WI38 (cell line): ENCODE results near the gene RNF214.
"Not testable (repeated sequence)": the region's sequence is repeated elsewhere in the genome, so short reads cannot be mapped to it uniquely, and the experiment has no call there.

Experiments used
- H3K4me3 ChIP-seq: 2 replicates; pipeline ENCODE4 v1.5.1; 2011; ENCODE audit warnings: low read depth, mild to moderate bottlenecking, control low read depth, low read length
- CTCF ChIP-seq: IDR thresholded peaks from 2 replicates; pipeline ENCODE4 v1.5.1; 2012; ENCODE audit warnings: low read depth, mild to moderate bottlenecking, control low read depth, low read length

Gene RNF214

GRCh38 chr11:117232092-117232878 lies at the start of gene RNF214:
Gene RNF214 (plus strand): TSS chr11:117232671. CDS start chr11:117234273, 1,602 bp downstream.
- TF ChIP-seq CTCF, result peak; percentile 62
- peak within 1 kb of the TSS; percentile 98 for H3K4me3 ChIP-seq

DNA sequence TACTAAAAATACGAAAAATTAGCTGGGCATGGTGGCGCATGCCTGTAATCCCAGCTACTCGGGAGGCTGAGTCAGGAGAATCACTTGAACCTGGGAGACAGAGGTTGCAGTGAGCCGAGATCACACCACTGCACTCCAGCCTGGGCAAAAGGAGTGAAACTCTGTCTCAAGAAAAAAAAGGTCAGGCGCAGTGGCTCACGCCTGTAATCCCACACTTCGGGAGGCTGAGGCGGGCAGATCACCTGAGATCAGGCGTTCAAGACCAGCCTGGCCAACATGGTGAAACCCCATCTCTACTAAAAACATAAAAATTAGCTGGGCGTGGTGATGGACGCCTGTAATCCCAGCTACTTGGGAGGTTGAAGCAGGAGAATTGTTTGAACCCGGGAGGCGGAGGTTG lies 49.3 kb upstream of the RNF214 start:
- not testable (repeated sequence) for H3K4me3 ChIP-seq

GRCh38 chr11:117183724-117184349 lies 48.6 kb upstream of the RNF214 start:
- no peak overlapping the region for H3K4me3 ChIP-seq
- no peak for TF ChIP-seq CTCF

GRCh38 chr11:117185736-117186430 lies 46.6 kb upstream of the RNF214 start:
- no peak overlapping the region for H3K4me3 ChIP-seq
- TF ChIP-seq CTCF, result no peak

DNA sequence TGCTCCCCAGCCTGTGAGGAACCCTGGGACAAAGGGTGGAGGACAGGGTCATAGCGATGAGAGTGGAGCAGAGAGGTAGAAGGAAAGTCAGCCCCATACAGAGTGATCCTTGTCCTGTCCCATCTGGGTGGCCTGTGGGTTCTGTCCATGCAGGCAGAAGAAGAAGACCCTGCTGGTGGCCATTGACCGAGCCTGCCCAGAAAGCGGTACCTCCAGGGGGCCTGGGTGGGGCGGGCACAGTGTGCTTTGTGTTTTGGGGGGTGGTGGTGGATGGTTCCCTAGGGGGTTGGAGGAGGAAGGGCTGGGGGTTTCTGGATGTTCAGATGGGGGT lies 46.1 kb upstream of the RNF214 start:
- no peak for TF ChIP-seq CTCF
- H3K4me3 ChIP-seq, result no peak overlapping the region

GRCh38 chr11:117187007-117187406 lies 45.5 kb upstream of the RNF214 start:
- no peak for TF ChIP-seq CTCF
- no peak overlapping the region for H3K4me3 ChIP-seq

DNA sequence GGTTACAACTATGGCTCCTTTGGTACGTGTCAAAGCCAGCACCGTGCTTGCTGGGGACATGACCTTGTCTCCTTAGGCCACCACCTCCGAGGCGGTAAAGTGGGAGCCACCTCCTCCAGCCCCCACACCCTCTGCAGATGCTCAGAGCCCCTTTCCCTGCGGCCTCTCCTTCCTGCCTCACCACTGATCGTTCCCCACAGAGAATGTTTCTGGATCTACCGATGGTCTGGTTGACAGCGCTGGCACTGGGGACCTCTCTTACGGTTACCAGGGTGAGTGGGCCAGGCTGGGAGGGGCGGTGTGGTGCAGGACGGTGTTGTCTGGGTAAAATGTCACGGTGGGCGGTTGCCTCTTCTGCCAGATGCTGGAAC lies 45.1 kb upstream of the RNF214 start:
- no peak for TF ChIP-seq CTCF
- H3K4me3 ChIP-seq, result no peak overlapping the region
